GM18526 (cell line): ENCODE results near the gene WNT9A.

Experiments used
- POLR2A ChIP-seq: IDR thresholded peaks from 3 replicates; pipeline ENCODE4 v1.6.1; 2011; ENCODE audit not compliant: insufficient read length; ENCODE audit errors: extremely low read depth

WNT9A gene

GRCh38 chr1:227927971-227928741 lies 19.6 kb downstream of the WNT9A start:
- TF ChIP-seq POLR2A: no peak

- TF ChIP-seq POLR2A: no peak
Observed at GRCh38 chr1:227926896-227927885, 20.5 kb downstream of the WNT9A start.

GRCh38 chr1:227926216-227926791 lies 21.4 kb downstream of the WNT9A start:
- no peak for TF ChIP-seq POLR2A

- no peak for TF ChIP-seq POLR2A
Observed at GRCh38 chr1:227925582-227926198, 22.0 kb downstream of the WNT9A start.

- no peak for TF ChIP-seq POLR2A
Observed at GRCh38 chr1:227924833-227925574, 22.7 kb downstream of the WNT9A start.

- TF ChIP-seq POLR2A: no peak
Observed at GRCh38 chr1:227924168-227924832, 23.4 kb downstream of the WNT9A start.

- no peak for TF ChIP-seq POLR2A
Observed at GRCh38 chr1:227923353-227924167, 24.2 kb downstream of the WNT9A start.

DNA sequence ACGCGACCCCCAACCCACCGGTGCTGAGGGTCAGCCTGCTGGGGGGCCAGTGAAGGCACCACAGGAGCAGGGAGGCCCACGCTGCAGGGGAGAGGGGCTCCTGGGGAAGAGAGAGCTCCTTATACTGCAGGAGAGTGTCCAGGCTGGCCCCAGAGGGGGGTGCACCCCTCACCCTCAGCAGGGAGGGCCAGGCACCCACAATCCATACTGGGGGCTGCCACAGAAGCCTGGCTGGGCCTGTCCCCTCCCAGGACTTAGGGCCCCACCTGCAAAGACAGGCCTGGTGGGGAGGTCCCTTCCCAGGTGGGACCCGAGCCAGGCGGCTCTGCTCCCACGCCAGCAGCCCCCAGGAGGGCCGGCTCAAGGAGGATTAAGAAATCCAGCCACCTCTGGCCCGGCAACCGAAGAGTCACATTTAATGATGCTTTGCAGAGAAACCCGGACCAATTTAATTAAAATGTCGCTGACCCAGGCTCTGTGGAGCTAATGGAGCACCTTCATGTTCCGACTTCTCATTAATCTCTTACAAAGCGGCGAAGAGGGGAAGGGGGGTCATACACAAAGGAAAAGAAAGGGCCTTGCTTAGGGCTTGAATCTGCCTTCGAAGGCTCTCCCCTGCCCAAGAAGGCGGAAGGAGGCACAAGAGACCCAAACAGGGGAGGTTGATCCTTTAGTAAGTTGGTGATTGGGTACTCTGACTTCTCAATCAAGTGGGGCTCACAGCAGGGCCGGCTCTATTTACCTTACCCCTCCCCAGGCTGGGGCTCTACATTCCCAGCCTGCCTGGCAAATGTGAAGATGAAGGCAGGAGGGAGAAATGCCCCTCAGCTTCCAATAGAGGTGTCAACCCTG lies 25.0 kb downstream of the WNT9A start:
- TF ChIP-seq POLR2A: no peak

GRCh38 chr1:227921461-227922185 lies 26.1 kb downstream of the WNT9A start:
- TF ChIP-seq POLR2A: no peak

DNA sequence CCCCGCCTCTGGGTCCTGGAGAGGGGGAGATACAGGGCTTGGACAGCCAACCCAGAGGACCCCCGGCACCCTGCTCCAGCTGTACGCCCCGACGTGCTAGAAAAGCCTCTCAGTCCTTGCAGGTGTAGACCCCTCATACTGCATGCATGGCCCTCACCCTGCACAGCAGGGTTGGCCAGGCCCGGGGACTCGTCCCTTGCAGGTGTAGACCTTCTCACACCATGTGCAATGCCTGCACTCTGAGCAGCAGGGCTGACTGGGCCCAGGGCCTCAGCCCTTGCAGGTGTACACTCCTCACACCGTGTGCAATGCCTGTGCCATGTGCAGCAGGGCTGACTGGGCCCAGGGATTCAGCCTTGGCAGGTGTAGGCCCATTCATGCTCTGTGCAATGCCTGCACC lies 26.8 kb downstream of the WNT9A start:
- TF ChIP-seq POLR2A: no peak

- TF ChIP-seq POLR2A: no peak
Observed at GRCh38 chr1:227920426-227920825, 27.3 kb downstream of the WNT9A start.

DNA sequence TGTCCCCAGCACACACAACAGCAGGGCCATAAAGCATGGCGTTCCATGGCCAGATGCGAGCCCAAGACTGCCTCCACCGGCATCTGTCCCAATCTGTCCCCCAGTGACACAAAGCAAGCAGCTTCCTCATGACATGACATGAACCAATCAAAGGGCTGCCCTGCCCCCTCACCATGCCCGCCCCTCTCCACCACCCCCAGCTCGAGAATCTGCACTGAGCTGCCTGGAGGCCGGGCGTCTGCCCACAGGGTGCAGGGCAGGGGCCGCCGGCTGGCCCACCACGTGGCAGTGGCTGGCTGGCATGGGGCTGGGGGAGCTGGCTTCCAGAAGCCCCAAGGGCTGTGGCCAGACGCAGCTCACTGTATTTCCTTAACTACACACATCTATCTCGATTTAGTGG lies 27.8 kb downstream of the WNT9A start:
- no peak for TF ChIP-seq POLR2A

DNA sequence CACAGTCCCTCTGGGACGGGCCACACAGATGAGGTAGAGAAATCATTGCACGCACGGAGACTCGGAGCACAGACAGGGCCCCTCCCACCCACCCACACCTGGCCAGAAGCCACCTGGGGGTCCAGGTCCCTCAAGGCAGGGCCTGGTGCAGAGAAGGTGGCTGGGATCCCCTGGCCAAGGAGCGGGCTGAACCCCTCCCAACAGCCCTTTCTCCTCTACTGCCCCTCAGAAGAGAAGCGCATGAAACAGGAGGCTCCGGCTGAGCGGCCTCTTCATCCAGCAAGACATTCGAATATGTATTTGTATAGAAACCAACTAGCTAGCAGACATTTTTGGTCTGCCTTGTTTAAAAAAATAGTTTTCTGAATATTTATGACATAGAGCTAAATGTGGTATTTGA lies 29.0 kb downstream of the WNT9A start:
- TF ChIP-seq POLR2A: no peak
